WTC11 (cell line): ENCODE results near the gene ZNF629. TPM values are rescaled to one million over a fixed set of nuclear protein-coding genes. Genes with fewer than 3 reads are reported as not detected.

Experiments used
- ATAC-seq: fragments of 200-7000 bp; cut with Tn5 transposase; 2 replicates; pipeline ENCODE4 v1.10.0; 2021; ENCODE audit warnings: mild to moderate bottlenecking, moderate library complexity
- CTCF ChIA-PET: fragments of 300-600 bp; sonication (Branson Sonifier 250); formaldehyde crosslinking; loops from one replicate; lab custom pipeline; 2021; ENCODE audit warnings: antibody characterized with exemption; lab: Charles Lee
- POLR2A ChIA-PET: fragments of 350-600 bp; sonication (Branson Sonifier 250); formaldehyde crosslinking; loops from one replicate; lab custom pipeline; 2021; ENCODE audit warnings: antibody characterized with exemption; lab: Charles Lee
- DNase-seq: peaks from one replicate; pipeline ENCODE4 v3.0.0; 2021; ENCODE audit warnings: low spot score
- H3K27ac Mint-ChIP-seq: 2 replicates; pipeline ENCODE4 v1.8.0; 2021; ENCODE audit warnings: mixed read lengths
- H3K27me3 Mint-ChIP-seq: 2 replicates; pipeline ENCODE4 v1.8.0; 2021; ENCODE audit warnings: low read depth, mild to moderate bottlenecking, moderate library complexity, mixed read lengths
- H3K36me3 Mint-ChIP-seq: 2 replicates; pipeline ENCODE4 v1.8.0; 2021; ENCODE audit warnings: mixed read lengths
- H3K4me1 Mint-ChIP-seq: 2 replicates; pipeline ENCODE4 v1.8.0; 2022; ENCODE audit warnings: mixed read lengths
- H3K4me3 Mint-ChIP-seq: 2 replicates; pipeline ENCODE4 v1.8.0; 2021; ENCODE audit warnings: mild to moderate bottlenecking, moderate library complexity, mixed read lengths
- H3K9me3 Mint-ChIP-seq: 2 replicates; pipeline ENCODE4 v1.8.0; 2021; ENCODE audit warnings: mixed read lengths
- AR ChIP-seq: fragments of 250-450 bp; sonication (Bioruptor Pico); IDR thresholded peaks from 2 replicates; pipeline ENCODE4 v1.9.0; 2021; ENCODE audit warnings: mild to moderate bottlenecking
- ATF2 ChIP-seq: sonication (generic); formaldehyde crosslinking; IDR thresholded peaks from 2 replicates; pipeline ENCODE4 v1.8.1; 2022; ENCODE audit warnings: low read depth, missing genetic modification reagents, borderline replicate concordance
- CBFB ChIP-seq: sonication (generic); formaldehyde crosslinking; IDR thresholded peaks from 2 replicates; pipeline ENCODE4 v1.8.1; 2022; ENCODE audit warnings: mild to moderate bottlenecking, low read depth, missing genetic modification reagents
- CREB1 ChIP-seq: sonication (generic); formaldehyde crosslinking; IDR thresholded peaks from 2 replicates; pipeline ENCODE4 v1.8.0; 2023; ENCODE audit warnings: mild to moderate bottlenecking, missing genetic modification reagents
- CTCF ChIP-seq: fragments of 200-600 bp; IDR thresholded peaks from 2 replicates; pipeline ENCODE4 v1.8.0; 2022; ENCODE audit warnings: antibody characterized with exemption
- E2F5 ChIP-seq: sonication (generic); formaldehyde crosslinking; IDR thresholded peaks from 2 replicates; pipeline ENCODE4 v1.8.1; 2022; ENCODE audit warnings: mild to moderate bottlenecking, moderate library complexity, missing genetic modification reagents
- GABPB1 ChIP-seq: sonication (generic); formaldehyde crosslinking; IDR thresholded peaks from 2 replicates; pipeline ENCODE4 v1.8.1; 2023; ENCODE audit warnings: mild to moderate bottlenecking, missing genetic modification reagents
- MAX ChIP-seq: sonication (generic); formaldehyde crosslinking; IDR thresholded peaks from 2 replicates; pipeline ENCODE4 v1.8.0; 2022; ENCODE audit warnings: mild to moderate bottlenecking, missing genetic modification reagents
- NR2C2 ChIP-seq: sonication (generic); formaldehyde crosslinking; IDR thresholded peaks from 2 replicates; pipeline ENCODE4 v1.8.0; 2022; ENCODE audit warnings: mild to moderate bottlenecking, missing genetic modification reagents
- PREB ChIP-seq: sonication (generic); formaldehyde crosslinking; IDR thresholded peaks from 2 replicates; pipeline ENCODE4 v1.8.1; 2022; ENCODE audit warnings: mild to moderate bottlenecking, missing genetic modification reagents, moderate library complexity, borderline replicate concordance
- SP1 ChIP-seq: sonication (generic); formaldehyde crosslinking; conservative IDR thresholded peaks from 2 replicates; pipeline ENCODE4 v1.8.1; 2022; ENCODE audit warnings: missing genetic modification reagents
- TP53 ChIP-seq: sonication (generic); formaldehyde crosslinking; IDR thresholded peaks from 2 replicates; pipeline ENCODE4 v1.8.1; 2023; ENCODE audit warnings: mild to moderate bottlenecking, missing genetic modification reagents
- USF1 ChIP-seq: sonication (generic); formaldehyde crosslinking; IDR thresholded peaks from 2 replicates; pipeline ENCODE4 v1.8.0; 2022; ENCODE audit warnings: mild to moderate bottlenecking, missing genetic modification reagents
- ZNF317 ChIP-seq: sonication (generic); formaldehyde crosslinking; IDR thresholded peaks from 2 replicates; pipeline ENCODE4 v1.8.1; 2023; ENCODE audit warnings: low read depth, mild to moderate bottlenecking, moderate library complexity, missing genetic modification reagents, borderline replicate concordance
- ZNF423 ChIP-seq: fragments of 250-450 bp; sonication (Bioruptor Pico); IDR thresholded peaks from 2 replicates; pipeline ENCODE4 v2.1.2; 2022; ENCODE audit warnings: mild to moderate bottlenecking, moderate library complexity
- ZNF671 ChIP-seq: fragments of 250-450 bp; sonication (Bioruptor Pico); IDR thresholded peaks from 2 replicates; pipeline ENCODE4 v1.8.0; 2021; ENCODE audit warnings: mild to moderate bottlenecking
- total RNA-seq: library from RNA; stranded (reverse); gene quantifications from 3 replicates; pipeline ENCODE4 v1.2.3, GENCODE V29; 2021

Gene ZNF629
- total RNA-seq, 1 experiment from 2014 or later, result 20.0 TPM

GRCh38 chr16:30785126-30786106, 1.6 kb downstream of the ZNF629 start:
- Mint-ChIP-seq H3K27me3 (no peaks in the 10 kb centered on the region; the same call in 1 of the 2 replicates), H3K36me3 (peaks cover 14% of the 10 kb centered on the region), H3K4me3 (peak overlapping the region; percentile 84), H3K27ac (no peak overlapping the region), H3K4me1 (peaks cover 13% of the 10 kb centered on the region), H3K9me3 (no peaks in the 10 kb centered on the region)
- CTCF ChIA-PET, result interaction anchor here (1.0 to 1.4 kb wide), 2 partner anchors 20 kb away, joined by 4 to 7 read pairs; no protein-coding TSS in a partner anchor
- POLR2A ChIA-PET, result no interaction called here
- DNase-seq (no peak), ATAC-seq (no peak)
- no peak for TF ChIP-seq CBFB (CRISPR knock-in tag)

GRCh38 chr16:30784215-30784614, 2.8 kb downstream of the ZNF629 start:
- no peak overlapping the region for H3K4me3 Mint-ChIP-seq
- TF ChIP-seq ZNF317 (CRISPR knock-in tag) (no peak), TP53 (CRISPR knock-in tag) (no peak), PREB (CRISPR knock-in tag) (no peak), ZNF423 (CRISPR knock-in tag) (no peak), USF1 (CRISPR knock-in tag) (no peak), CREB1 (CRISPR knock-in tag) (no peak), GABPB1 (CRISPR knock-in tag) (no peak), NR2C2 (CRISPR knock-in tag) (no peak), SP1 (CRISPR knock-in tag) (no peak), ATF2 (CRISPR knock-in tag) (no peak)
- peaks cover 14% of the 10 kb centered on the region for H3K36me3 Mint-ChIP-seq
- CTCF ChIA-PET, result interaction anchor here (1.4 to 2.8 kb wide), 2 partner anchors 22 to 30 kb away, joined by 7 to 13 read pairs; no protein-coding TSS in a partner anchor
- no peaks in the 10 kb centered on the region for H3K9me3 Mint-ChIP-seq
- peaks cover 16% of the 10 kb centered on the region for H3K4me1 Mint-ChIP-seq
- POLR2A ChIA-PET, result no interaction called here
- H3K27ac Mint-ChIP-seq, result no peak overlapping the region
- H3K27me3 Mint-ChIP-seq, result no peaks in the 10 kb centered on the region; the same call in 1 of the 2 replicates
- ATAC-seq (no peak), DNase-seq (no peak)

- ATAC-seq (no peak), DNase-seq (no peak)
- ChIA-PET CTCF (interaction anchor here (1.4 to 2.8 kb wide), 2 partner anchors 22 to 31 kb away, joined by 7 to 13 read pairs; no protein-coding TSS in a partner anchor), POLR2A (interaction anchor here (1.4 to 1.8 kb wide), 2 partner anchors 22 to 24 kb away, joined by 7 to 9 read pairs; no protein-coding TSS in a partner anchor)
- H3K4me1 Mint-ChIP-seq, result peaks cover 24% of the 10 kb centered on the region
- H3K27ac Mint-ChIP-seq, result no peak overlapping the region
- no peak overlapping the region for H3K4me3 Mint-ChIP-seq
- H3K9me3 Mint-ChIP-seq, result no peaks in the 10 kb centered on the region
- peaks cover 14% of the 10 kb centered on the region for H3K36me3 Mint-ChIP-seq
- no peaks in the 10 kb centered on the region; the same call in 1 of the 2 replicates for H3K27me3 Mint-ChIP-seq
- TF ChIP-seq CTCF, result no peak
- no peak for TF ChIP-seq MAX
- TF ChIP-seq GABPB1 (CRISPR knock-in tag), result no peak
- TF ChIP-seq AR (CRISPR knock-in tag), result no peak
- TF ChIP-seq E2F5 (CRISPR knock-in tag), result no peak
- TF ChIP-seq ZNF671 (CRISPR knock-in tag), result no peak
- TF ChIP-seq NR2C2 (CRISPR knock-in tag), result no peak
These were observed 3.5 kb downstream of the ZNF629 start for GRCh38 chr16:30783280-30784109.
